Tibial nerve (tissue), 4 donors: ENCODE measurements around the gene SLC27A2. TPM values are rescaled to one million over a fixed set of nuclear protein-coding genes. Genes with fewer than 3 reads are reported as not detected.
"Not testable (repeated sequence)": the region's sequence is repeated elsewhere in the genome, so short reads cannot be mapped to it uniquely, and the experiment has no call there.

Experiments used
- DNase-seq, 2 donors: peaks; one replicate each; pipeline ENCODE4 v3.0.0-alpha.2; 2019; ENCODE audit warnings: low spot score in 2 of 2
- H3K27ac ChIP-seq, 4 donors: fragments of 200-600 bp; sonication (generic) in 3 of 4; one replicate each; pipeline ENCODE4 v1.5.1; 2017 to 2019; ENCODE audit warnings: mild to moderate bottlenecking in 1 of 4
- H3K27me3 ChIP-seq, 2 donors: fragments of 200-600 bp; sonication (generic) in 1 of 2; one replicate each; pipeline versions ENCODE4 v1.5.1 to v1.6.0; 2017 to 2019
- H3K36me3 ChIP-seq, 3 donors: fragments of 200-600 bp; sonication (generic); one replicate each; pipeline ENCODE4 v1.5.1; 2018 to 2019
- H3K4me1 ChIP-seq, 4 donors: fragments of 200-600 bp; sonication (generic) in 3 of 4; one replicate each; pipeline ENCODE4 v1.5.1; 2017 to 2019
- H3K4me3 ChIP-seq, 4 donors: fragments of 200-600 bp; sonication (generic) in 3 of 4; one replicate each; pipeline ENCODE4 v1.5.1; 2017 to 2019; ENCODE audit warnings: mild to moderate bottlenecking in 1 of 4, moderate library complexity in 1 of 4
- H3K9me3 ChIP-seq, 4 donors: fragments of 200-600 bp; sonication (generic) in 3 of 4; one replicate each; pipeline ENCODE4 v1.5.1; 2017 to 2019
- EP300 ChIP-seq, 2 donors: sonication (generic); formaldehyde crosslinking; IDR thresholded peaks; one replicate each; pipeline ENCODE4 v1.6.1; 2017; ENCODE audit warnings: antibody characterized with exemption in 2 of 2, mild to moderate bottlenecking in 1 of 2
- POLR2A ChIP-seq, 2 donors: fragments of 450-650 bp; IDR thresholded peaks; one replicate each; pipeline ENCODE4 v1.6.1; 2017; ENCODE audit warnings: antibody characterized with exemption in 2 of 2, mild to moderate bottlenecking in 2 of 2, moderate library complexity in 2 of 2
- WGBS, 2 donors: methylation state at CpG; one replicate each; pipeline ENCODE4 v1.1.5; 2018; 5-methylcytosine and 5-hydroxymethylcytosine counted together
- total RNA-seq, 4 donors: library from RNA; depleted of rRNA; stranded (reverse); fragments of >200 nt; gene quantifications; one replicate each; pipeline ENCODE4 v1.1.0, GENCODE V29; 2016
- TF ChIP-seq, protein P1 (sequence below), 5 experiments: fragments of 200-600 bp in 3 of 5; fragments of 450-650 bp in 2 of 5; sonication (generic) in 3 of 5; IDR thresholded peaks; one replicate each; pipeline ENCODE4 v1.5.1; 2016 to 2019; ENCODE audit warnings: antibody characterized with exemption in 5 of 5, mild to moderate bottlenecking in 3 of 5, moderate library complexity in 2 of 5

SLC27A2 gene
- total RNA-seq, 4 donors from 2014 or later = 0.21 to 0.22 TPM; not detected in 2

DNA sequence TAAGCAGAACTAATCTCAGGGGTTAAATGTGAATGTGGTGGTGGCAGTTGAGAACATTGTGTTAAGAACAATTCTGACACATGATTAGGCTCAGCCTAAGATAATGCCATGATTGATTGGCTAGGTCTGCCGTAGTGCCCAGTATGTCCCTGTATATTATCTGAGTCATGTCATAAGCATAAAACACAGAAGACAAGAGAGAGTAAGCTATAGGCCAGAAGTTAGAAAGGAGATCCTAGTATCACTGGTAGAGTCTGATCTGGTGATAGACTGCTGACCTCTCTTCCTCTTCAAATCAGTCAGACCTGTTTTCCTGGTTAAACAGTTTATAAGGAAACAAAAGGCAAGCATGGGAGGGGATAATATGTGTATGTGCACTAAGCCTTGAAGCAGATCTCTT lies 32.9 kb upstream of the SLC27A2 start:
- no peak for DNase-seq
- Histone ChIP-seq H3K27ac (no peak overlapping the region), H3K9me3 (no peaks in the 10 kb centered on the region), H3K4me3 (no peak overlapping the region), H3K36me3 (no peaks in the 10 kb centered on the region), H3K4me1 (peaks cover 0 to 6% (median 0%) of the 10 kb centered on the region in 4 donors), H3K27me3 (no peaks in the 10 kb centered on the region)
- no peak for TF ChIP-seq POLR2A (IDR thresholded peaks at IDR 0.05)
- TF ChIP-seq, protein P1, sequence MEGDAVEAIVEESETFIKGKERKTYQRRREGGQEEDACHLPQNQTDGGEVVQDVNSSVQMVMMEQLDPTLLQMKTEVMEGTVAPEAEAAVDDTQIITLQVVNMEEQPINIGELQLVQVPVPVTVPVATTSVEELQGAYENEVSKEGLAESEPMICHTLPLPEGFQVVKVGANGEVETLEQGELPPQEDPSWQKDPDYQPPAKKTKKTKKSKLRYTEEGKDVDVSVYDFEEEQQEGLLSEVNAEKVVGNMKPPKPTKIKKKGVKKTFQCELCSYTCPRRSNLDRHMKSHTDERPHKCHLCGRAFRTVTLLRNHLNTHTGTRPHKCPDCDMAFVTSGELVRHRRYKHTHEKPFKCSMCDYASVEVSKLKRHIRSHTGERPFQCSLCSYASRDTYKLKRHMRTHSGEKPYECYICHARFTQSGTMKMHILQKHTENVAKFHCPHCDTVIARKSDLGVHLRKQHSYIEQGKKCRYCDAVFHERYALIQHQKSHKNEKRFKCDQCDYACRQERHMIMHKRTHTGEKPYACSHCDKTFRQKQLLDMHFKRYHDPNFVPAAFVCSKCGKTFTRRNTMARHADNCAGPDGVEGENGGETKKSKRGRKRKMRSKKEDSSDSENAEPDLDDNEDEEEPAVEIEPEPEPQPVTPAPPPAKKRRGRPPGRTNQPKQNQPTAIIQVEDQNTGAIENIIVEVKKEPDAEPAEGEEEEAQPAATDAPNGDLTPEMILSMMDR (IDR thresholded peaks at IDR 0.05) = no peak
- TF ChIP-seq EP300 (IDR thresholded peaks at IDR 0.05) = no peak
- 23 to 26% methylated on average over 1 of the region's 1 CpG for WGBS, 2 donors

DNA sequence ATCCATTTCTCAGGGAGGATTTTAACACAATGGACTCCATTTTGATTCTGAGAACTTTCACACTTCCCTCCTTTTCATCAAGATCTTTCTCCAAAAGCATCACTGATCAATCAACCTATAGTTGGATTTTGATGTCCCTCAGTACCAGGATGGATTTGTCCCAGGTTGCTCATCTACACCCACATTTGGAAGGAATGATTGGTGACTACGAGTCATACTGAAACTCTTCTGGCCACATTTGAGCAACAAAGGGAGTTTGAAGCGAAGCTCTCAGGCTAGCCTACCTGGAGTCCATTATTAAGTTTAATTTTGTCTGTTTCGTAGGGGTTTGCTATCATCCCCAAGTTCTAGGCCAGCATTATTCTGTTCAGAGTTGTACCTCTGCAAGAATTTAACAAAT lies 31.6 kb upstream of the SLC27A2 start:
- no peak for DNase-seq
- H3K4me1 ChIP-seq = peaks cover 0 to 2% (median 0%) of the 10 kb centered on the region in 4 donors
- no peak overlapping the region for H3K4me3 ChIP-seq
- H3K27me3 ChIP-seq = no peaks in the 10 kb centered on the region
- no peaks in the 10 kb centered on the region for H3K36me3 ChIP-seq
- no peak for TF ChIP-seq POLR2A (IDR thresholded peaks at IDR 0.05)
- H3K27ac ChIP-seq = no peak overlapping the region
- H3K9me3 ChIP-seq = peaks cover 0 to 8% (median 2%) of the 10 kb centered on the region in 4 donors
- 92 to 93% methylated on average over 3 of the region's 3 CpGs for WGBS, 2 donors

GRCh38 chr15:50150851-50151250 lies 31.1 kb upstream of the SLC27A2 start:
- Histone ChIP-seq H3K4me3 (no peak overlapping the region), H3K27ac (no peak overlapping the region)
- TF ChIP-seq, protein P1 (IDR thresholded peaks at IDR 0.05) = no peak
- TF ChIP-seq POLR2A (IDR thresholded peaks at IDR 0.05) = no peak
- no peak for TF ChIP-seq EP300 (IDR thresholded peaks at IDR 0.05)

DNA sequence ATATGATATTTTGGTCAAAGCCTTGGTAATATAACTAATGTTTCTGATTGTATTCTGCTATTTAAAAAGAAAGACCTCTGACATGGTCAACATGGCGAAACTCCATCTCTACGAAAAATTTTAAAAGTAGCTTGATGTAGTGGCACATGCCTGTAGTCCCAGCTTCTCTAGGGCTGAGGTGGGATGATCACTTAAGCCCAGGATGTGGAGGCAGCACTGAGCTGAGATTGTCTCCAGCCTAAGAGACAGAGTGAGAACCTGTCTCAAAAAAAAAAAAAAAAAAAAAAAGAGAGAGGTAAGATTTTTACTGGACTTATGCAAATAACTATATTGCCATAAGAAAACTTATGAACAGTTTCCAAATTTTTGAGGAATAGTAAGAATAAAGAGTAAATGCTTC lies 30.5 kb upstream of the SLC27A2 start:
- H3K27me3 ChIP-seq = no peaks in the 10 kb centered on the region
- no peaks in the 10 kb centered on the region for H3K4me1 ChIP-seq
- H3K4me3 ChIP-seq = no peak overlapping the region
- WGBS, 2 donors = 85 to 95% methylated on average over 2 of the region's 2 CpGs
- no peak for TF ChIP-seq EP300 (IDR thresholded peaks at IDR 0.05)
- TF ChIP-seq, protein P1 (IDR thresholded peaks at IDR 0.05) = no peak
- TF ChIP-seq POLR2A (IDR thresholded peaks at IDR 0.05) = no peak
- H3K27ac ChIP-seq = no peak overlapping the region
- no peaks in the 10 kb centered on the region for H3K36me3 ChIP-seq
- no peak for DNase-seq
- peaks cover 0 to 10% (median 3%) of the 10 kb centered on the region in 4 donors for H3K9me3 ChIP-seq

More at GRCh38 chr15:50150851-50151250, 31.1 kb upstream of the SLC27A2 start:
- Histone ChIP-seq H3K27me3 (no peaks in the 10 kb centered on the region), H3K4me1 (no peaks in the 10 kb centered on the region), H3K9me3 (peaks cover 0 to 10% (median 2%) of the 10 kb centered on the region in 4 donors), H3K36me3 (no peaks in the 10 kb centered on the region)
- DNase-seq = no peak

DNA sequence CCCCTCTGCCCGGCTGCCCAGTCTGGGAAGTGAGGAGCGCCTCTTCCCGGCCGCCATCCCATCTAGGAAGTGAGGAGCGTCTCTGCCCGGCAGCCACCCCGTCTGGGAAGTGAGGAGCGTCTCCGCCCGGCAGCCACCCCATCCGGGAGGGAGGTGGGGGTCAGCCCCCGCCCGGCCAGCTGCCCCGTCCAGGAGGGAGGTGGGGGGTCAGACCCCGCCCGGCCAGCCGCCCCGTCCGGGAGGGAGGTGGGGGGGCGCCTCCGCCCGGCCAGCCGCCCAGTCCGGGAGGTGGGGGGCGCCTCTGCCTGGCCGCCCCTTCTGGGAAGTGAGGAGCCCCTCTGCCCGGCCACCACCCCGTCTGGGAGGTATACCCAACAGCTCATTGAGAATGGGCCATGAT lies 23.8 kb upstream of the SLC27A2 start:
- not testable (repeated sequence) for H3K27ac ChIP-seq, H3K27me3 ChIP-seq, H3K4me1 ChIP-seq, DNase-seq, H3K36me3 ChIP-seq, H3K4me3 ChIP-seq
- peaks cover 0 to 10% (median 5%) of the 10 kb centered on the region in 4 donors for H3K9me3 ChIP-seq
- WGBS, 2 donors = 84 to 95% methylated on average over 8 to 20 of the region's 28 CpGs

GRCh38 chr15:50162969-50163718 lies 18.9 kb upstream of the SLC27A2 start:
- Histone ChIP-seq H3K36me3 (no peaks in the 10 kb centered on the region), H3K9me3 (no peaks in the 10 kb centered on the region), H3K4me3 (no peak overlapping the region), H3K27me3 (no peaks in the 10 kb centered on the region), H3K4me1 (peaks cover 0 to 9% (median 0%) of the 10 kb centered on the region in 4 donors), H3K27ac (no peak overlapping the region)
- WGBS, 2 donors = 77 to 79% methylated on average over 2 of the region's 2 CpGs
- no peak for TF ChIP-seq POLR2A (IDR thresholded peaks at IDR 0.05)
- TF ChIP-seq, protein P1 (IDR thresholded peaks at IDR 0.05) = no peak
- TF ChIP-seq EP300 (IDR thresholded peaks at IDR 0.05) = no peak
- DNase-seq = no peak
